Suprapubic skin (tissue), 4 donors: ENCODE data around the gene CAMSAP3. TPM values are rescaled to one million over a fixed set of nuclear protein-coding genes. Genes with fewer than 3 reads are reported as not detected.
"Not testable (repeated sequence)": the region's sequence is repeated elsewhere in the genome, so short reads cannot be mapped to it uniquely, and the experiment has no call there.

Experiments
- DNase-seq, 2 donors: peaks; one replicate each; pipeline ENCODE4 v3.0.0-alpha.2; 2019; ENCODE audit warnings: low spot score in 2 of 2
- H3K27ac ChIP-seq: fragments of 200-600 bp; sonication (generic); one replicate; pipeline ENCODE4 v1.5.1; 2019
- H3K27me3 ChIP-seq: fragments of 200-600 bp; sonication (generic); one replicate; pipeline ENCODE4 v1.5.1; 2019
- H3K36me3 ChIP-seq: fragments of 200-600 bp; sonication (generic); one replicate; pipeline ENCODE4 v1.5.1; 2019
- H3K4me1 ChIP-seq: fragments of 200-600 bp; sonication (generic); one replicate; pipeline ENCODE4 v1.5.1; 2019
- H3K4me3 ChIP-seq: fragments of 200-600 bp; sonication (generic); one replicate; pipeline ENCODE4 v1.5.1; 2019; ENCODE audit warnings: mild to moderate bottlenecking
- H3K9me3 ChIP-seq: fragments of 200-600 bp; sonication (generic); one replicate; pipeline ENCODE4 v1.5.1; 2019
- EP300 ChIP-seq: sonication (generic); formaldehyde crosslinking; IDR thresholded peaks from one replicate; pipeline ENCODE4 v1.6.1; 2017; ENCODE audit warnings: antibody characterized with exemption
- POLR2A ChIP-seq, 2 donors: fragments of 450-650 bp; IDR thresholded peaks; one replicate each; pipeline ENCODE4 v1.6.1; 2017; ENCODE audit warnings: antibody characterized with exemption in 2 of 2, mild to moderate bottlenecking in 2 of 2, moderate library complexity in 2 of 2
- POLR2AphosphoS5 ChIP-seq, 3 donors: sonication (generic); formaldehyde crosslinking; IDR thresholded peaks; one replicate each; pipeline ENCODE4 v1.6.1; 2017; ENCODE audit warnings: antibody characterized with exemption in 3 of 3
- WGBS: methylation state at CpG from one replicate; pipeline ENCODE4 v1.1.5; 2018; 5-methylcytosine and 5-hydroxymethylcytosine counted together
- total RNA-seq, 4 donors: library from RNA; depleted of rRNA; stranded (reverse); fragments of >200 nt; gene quantifications; one replicate each; pipeline ENCODE4 v1.1.0, GENCODE V29; 2016
- TF ChIP-seq, protein P1 (sequence below), 2 donors: fragments of 200-600 bp in 1 of 2; fragments of 450-650 bp in 1 of 2; sonication (generic) in 1 of 2; IDR thresholded peaks; one replicate each; pipeline ENCODE4 v1.5.1; 2016 to 2019; ENCODE audit warnings: antibody characterized with exemption in 2 of 2, mild to moderate bottlenecking in 1 of 2, moderate library complexity in 1 of 2

Gene CAMSAP3
- total RNA-seq, 4 donors from 2014 or later, result 60.5 to 82.7 (median 63.9) TPM

- no peaks in the 10 kb centered on the region for H3K9me3 ChIP-seq
- no peak for TF ChIP-seq POLR2A (IDR thresholded peaks at IDR 0.05)
- TF ChIP-seq EP300, result no peak
- no peak for TF ChIP-seq POLR2AphosphoS5 (IDR thresholded peaks at IDR 0.05)
- TF ChIP-seq, protein P1, sequence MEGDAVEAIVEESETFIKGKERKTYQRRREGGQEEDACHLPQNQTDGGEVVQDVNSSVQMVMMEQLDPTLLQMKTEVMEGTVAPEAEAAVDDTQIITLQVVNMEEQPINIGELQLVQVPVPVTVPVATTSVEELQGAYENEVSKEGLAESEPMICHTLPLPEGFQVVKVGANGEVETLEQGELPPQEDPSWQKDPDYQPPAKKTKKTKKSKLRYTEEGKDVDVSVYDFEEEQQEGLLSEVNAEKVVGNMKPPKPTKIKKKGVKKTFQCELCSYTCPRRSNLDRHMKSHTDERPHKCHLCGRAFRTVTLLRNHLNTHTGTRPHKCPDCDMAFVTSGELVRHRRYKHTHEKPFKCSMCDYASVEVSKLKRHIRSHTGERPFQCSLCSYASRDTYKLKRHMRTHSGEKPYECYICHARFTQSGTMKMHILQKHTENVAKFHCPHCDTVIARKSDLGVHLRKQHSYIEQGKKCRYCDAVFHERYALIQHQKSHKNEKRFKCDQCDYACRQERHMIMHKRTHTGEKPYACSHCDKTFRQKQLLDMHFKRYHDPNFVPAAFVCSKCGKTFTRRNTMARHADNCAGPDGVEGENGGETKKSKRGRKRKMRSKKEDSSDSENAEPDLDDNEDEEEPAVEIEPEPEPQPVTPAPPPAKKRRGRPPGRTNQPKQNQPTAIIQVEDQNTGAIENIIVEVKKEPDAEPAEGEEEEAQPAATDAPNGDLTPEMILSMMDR (IDR thresholded peaks at IDR 0.05), result no peak
- DNase-seq, result no peak
- H3K4me3 ChIP-seq, result no peak overlapping the region
- H3K27me3 ChIP-seq, result no peaks in the 10 kb centered on the region
- 86% methylated on average over 4 of the region's 4 CpGs for WGBS
- H3K36me3 ChIP-seq, result peaks cover 18% of the 10 kb centered on the region
- H3K4me1 ChIP-seq, result no peaks in the 10 kb centered on the region
- no peak overlapping the region for H3K27ac ChIP-seq
Observed at GRCh38 chr19:7564866-7565265, 30.8 kb upstream of the CAMSAP3 start.

DNA sequence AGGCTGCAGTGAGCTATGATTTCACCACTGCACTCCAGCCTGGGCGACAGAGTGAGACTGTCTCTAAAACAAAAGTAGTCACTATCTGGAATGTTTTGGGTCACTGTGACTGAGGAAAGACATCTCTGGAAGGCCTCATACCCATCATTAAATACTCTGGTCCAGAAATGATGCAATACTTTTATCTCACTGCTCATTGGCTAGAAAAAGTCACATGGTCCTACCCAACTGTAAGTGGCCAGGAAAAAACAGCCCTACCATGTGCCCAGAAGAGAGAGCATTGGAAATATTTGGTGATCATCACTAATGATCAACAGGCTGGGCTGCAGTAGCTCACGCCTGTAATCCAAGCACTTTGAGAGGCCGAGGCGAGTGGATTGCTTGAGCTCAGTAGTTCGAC lies 30.3 kb upstream of the CAMSAP3 start:
- no peak overlapping the region for H3K27ac ChIP-seq
- no peak for DNase-seq
- WGBS, result 94% methylated on average over 5 of the region's 5 CpGs
- H3K36me3 ChIP-seq, result peaks cover 15% of the 10 kb centered on the region
- H3K4me1 ChIP-seq, result no peaks in the 10 kb centered on the region
- no peaks in the 10 kb centered on the region for H3K27me3 ChIP-seq
- no peak overlapping the region for H3K4me3 ChIP-seq
- TF ChIP-seq, protein P1 (IDR thresholded peaks at IDR 0.05), result no peak
- TF ChIP-seq POLR2AphosphoS5 (IDR thresholded peaks at IDR 0.05) (no peak), POLR2A (IDR thresholded peaks at IDR 0.05) (no peak), EP300 (no peak)
- no peaks in the 10 kb centered on the region for H3K9me3 ChIP-seq

DNA sequence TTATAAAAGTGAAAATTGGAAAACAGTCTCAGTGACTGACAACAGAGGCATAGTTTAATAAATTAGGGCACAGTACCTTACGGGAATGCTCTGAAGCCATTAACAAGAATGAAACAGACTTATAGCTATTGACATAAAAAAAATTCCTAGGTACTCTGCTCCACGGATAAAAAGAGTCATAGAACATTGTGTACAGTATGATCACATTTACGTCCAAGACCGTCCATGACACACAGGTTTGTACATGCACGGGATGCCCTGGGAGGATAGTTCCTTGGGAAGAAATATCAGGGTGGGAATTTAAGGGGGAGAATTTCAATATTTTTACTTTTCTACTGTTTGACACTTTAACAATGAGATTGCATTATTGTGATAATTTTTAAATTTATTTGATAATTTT lies 24.9 kb upstream of the CAMSAP3 start:
- Histone ChIP-seq H3K27ac (peak overlapping the region; percentile 38), H3K36me3 (no peaks in the 10 kb centered on the region), H3K4me1 (no peaks in the 10 kb centered on the region), H3K27me3 (no peaks in the 10 kb centered on the region), H3K9me3 (no peaks in the 10 kb centered on the region), H3K4me3 (no peak overlapping the region)
- TF ChIP-seq POLR2A (IDR thresholded peaks at IDR 0.05), result no peak
- no peak for TF ChIP-seq EP300
- TF ChIP-seq POLR2AphosphoS5 (IDR thresholded peaks at IDR 0.05), result no peak
- 46% methylated on average over 5 of the region's 5 CpGs for WGBS
- no peak for DNase-seq

DNA sequence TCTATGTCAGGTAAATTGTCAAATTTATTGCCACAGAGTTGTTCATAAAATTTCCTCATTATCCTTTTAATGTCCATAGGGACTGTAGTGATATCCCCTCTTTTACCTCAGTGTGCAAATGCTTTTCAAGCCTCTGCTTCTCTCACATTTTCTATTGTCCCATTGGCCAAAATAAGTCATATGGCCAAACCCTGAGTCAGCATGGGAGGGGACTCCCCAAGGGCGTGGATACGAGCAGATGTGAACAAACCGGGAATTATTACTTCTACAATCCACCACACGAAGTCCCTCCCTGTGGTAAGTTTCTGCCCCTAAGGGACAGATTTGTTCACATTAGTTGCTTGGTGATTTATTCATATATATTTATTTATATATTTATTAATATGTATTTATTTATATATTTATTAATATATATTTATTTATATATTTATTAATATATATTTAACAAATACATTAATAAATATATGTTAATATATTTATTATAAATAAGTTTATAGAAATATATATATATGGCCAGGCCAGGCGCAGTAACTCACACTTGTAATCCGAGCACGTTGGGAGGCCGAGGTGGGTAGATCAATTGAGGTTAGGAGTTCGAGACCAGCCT lies 20.1 kb upstream of the CAMSAP3 start:
- 53% methylated on average over 9 of the region's 9 CpGs for WGBS
- Histone ChIP-seq H3K27ac (no peak overlapping the region), H3K27me3 (no peaks in the 10 kb centered on the region), H3K36me3 (no peaks in the 10 kb centered on the region), H3K4me1 (no peaks in the 10 kb centered on the region), H3K9me3 (no peaks in the 10 kb centered on the region), H3K4me3 (no peak overlapping the region)
- DNase-seq, result no peak
- TF ChIP-seq, protein P1 (IDR thresholded peaks at IDR 0.05), result no peak
- TF ChIP-seq POLR2A (IDR thresholded peaks at IDR 0.05) (no peak), POLR2AphosphoS5 (IDR thresholded peaks at IDR 0.05) (no peak), EP300 (no peak)

DNA sequence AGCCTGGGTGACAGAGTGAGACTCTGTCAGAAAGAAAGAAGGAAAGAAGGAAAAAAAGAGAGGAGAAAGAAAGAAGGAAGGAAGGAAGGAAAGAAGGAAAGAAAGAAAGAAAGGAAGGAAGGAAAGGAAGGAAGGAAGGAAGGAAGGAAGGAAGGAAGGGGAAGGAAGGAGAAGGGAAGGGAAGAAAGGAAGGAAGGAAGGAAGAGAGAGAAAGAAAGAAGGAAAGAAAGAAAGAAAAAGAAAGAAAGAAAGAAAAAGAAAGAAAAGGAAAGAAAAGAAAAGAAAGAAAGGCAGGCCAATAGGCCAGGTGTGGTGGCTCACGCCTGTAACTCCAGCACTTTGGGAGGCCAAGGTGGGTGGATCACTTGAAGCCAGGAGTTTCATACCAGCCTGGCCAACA lies 18.2 kb upstream of the CAMSAP3 start:
- whole genome bisulfite sequencing, result 93% methylated on average over 1 of the region's 1 CpG
- DNase-seq, H3K27me3 ChIP-seq, H3K27ac ChIP-seq, H3K9me3 ChIP-seq, H3K36me3 ChIP-seq, H3K4me3 ChIP-seq, H3K4me1 ChIP-seq: not testable (repeated sequence)

DNA sequence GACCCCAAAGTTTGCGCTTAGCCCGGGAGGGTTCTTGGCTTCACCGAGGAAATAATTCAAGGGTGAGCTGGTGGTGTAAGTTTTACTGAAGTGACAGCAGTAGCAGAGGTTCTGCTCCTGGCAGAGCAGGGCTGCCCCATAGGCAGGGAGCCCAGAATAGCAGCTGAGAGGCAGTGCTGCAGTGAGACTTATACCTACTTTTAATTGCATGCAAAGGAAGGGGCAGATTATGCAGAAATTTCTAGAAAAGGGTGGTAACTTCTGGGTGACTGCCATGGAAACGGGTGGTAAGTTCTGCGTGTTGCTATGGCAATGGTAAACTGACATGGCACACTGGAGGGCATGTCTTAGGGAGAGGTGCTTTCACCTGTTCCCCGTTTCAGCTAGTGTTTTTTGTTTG lies 17.5 kb upstream of the CAMSAP3 start:
- H3K27me3 ChIP-seq, result no peaks in the 10 kb centered on the region

More for the DNA sequence above, 17.5 kb upstream of the CAMSAP3 start:
- H3K4me3 ChIP-seq, result no peak overlapping the region
- no peak for DNase-seq
- 39% methylated on average over 6 of the region's 6 CpGs for WGBS
- H3K36me3 ChIP-seq, result no peaks in the 10 kb centered on the region
- TF ChIP-seq EP300 (no peak), POLR2A (IDR thresholded peaks at IDR 0.05) (no peak), POLR2AphosphoS5 (IDR thresholded peaks at IDR 0.05) (no peak)
- TF ChIP-seq, protein P1 (IDR thresholded peaks at IDR 0.05), result no peak
- H3K27ac ChIP-seq, result no peak overlapping the region
- no peaks in the 10 kb centered on the region for H3K9me3 ChIP-seq
- no peaks in the 10 kb centered on the region for H3K4me1 ChIP-seq
